GM18909 (cell line): ENCODE results near the gene C1QTNF9.
"Not testable (repeated sequence)": the region's sequence is repeated elsewhere in the genome, so short reads cannot be mapped to it uniquely, and the experiment has no call there.

ENCODE experiments used
- ATAC-seq: cut with Tn5 transposase; IDR thresholded peaks from one replicate; pipeline ENCODE4 v1.9.1; 2021; ENCODE audit warnings: mild to moderate bottlenecking; ENCODE audit not compliant: unreplicated experiment, poor library complexity

Gene C1QTNF9

DNA sequence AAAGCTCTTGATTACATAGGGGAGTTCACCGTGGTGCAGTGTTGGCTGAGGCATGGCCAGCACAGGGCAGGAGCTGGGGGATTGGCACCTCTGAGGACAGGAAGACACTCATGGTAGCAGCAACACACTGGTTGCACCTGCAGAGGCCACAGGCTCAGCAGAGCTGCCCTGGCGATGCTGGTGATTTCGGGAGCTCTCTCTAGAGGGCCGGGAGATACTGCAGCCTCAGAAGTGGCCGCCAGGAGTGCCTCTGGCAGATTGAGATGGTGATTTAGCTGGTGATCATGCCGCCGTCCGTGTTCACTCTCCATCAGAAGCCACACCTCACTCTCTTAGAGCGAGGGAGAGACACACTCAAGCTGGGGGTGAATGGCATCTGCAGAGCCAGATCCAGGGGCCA, 49.9 kb downstream of the C1QTNF9 start:
- not testable (repeated sequence) for ATAC-seq

DNA sequence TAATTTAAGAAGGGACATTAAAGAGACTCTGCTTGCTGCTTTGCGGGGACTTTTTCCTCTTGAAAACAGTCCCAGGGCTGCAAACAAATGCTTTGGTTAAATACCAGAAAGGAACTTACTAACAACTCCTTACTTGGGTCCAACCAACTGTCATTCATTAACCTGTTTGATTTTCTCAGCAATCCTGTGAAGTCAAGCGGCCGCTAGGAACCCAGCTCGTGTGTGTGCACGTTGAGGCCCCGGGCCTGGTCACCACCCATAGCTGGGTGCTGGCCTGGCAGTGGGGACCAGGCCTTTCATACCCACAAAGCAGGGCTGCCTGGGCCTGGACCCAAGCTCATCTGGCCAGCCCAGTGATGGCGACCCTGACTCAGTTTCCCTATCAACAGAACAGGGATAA, 50.7 kb downstream of the C1QTNF9 start:
- ATAC-seq, result no peak

DNA sequence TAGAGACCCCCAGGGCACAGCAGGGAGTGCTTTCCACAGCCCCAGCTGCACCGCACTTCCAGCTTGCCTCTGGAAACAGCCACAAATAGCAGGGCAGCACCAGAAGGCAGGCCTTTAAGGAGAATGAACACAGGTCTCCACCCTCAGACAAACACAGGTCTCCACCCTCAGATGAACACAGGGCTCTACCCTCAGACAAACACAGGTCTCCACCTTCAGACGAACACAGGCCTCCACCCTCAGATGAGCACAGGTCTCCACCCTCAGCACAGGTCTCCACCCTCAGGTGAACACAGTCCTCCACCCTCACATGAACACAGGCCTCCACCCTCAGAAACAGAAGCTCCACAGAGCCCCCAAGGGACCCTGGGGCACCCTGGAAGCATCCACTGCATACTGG, 51.7 kb downstream of the C1QTNF9 start:
- no peak for ATAC-seq

- ATAC-seq, result no peak
Measured at GRCh38 chr13:24361852-24362366, 52.5 kb downstream of the C1QTNF9 start.

DNA sequence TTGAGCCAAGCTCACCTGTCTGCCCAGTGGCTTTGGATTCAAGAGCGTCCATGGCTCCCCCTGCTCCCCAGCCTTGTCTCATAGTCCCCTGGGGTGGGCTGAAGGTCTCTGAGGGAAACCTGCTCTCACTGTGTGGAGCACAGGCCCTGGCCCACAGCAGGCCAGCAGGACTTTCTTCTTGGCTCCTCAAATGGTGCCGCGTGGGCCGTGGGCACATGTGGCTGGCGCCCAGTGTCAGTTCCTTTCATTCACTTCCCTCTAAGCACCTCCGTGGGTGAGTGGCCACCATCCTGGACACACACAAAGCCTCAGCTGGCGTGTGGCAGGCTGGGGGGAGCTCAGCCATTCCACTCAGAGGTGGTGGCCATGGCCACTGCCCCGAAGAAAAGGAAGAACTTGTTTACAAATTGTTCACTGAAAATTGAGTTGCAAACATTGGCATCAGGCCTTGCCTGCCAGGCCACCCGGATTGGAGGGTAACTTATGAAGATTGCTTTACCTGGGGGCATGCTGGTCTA, 53.1 kb downstream of the C1QTNF9 start:
- ATAC-seq, result no peak

GRCh38 chr13:24365191-24365590, 55.8 kb downstream of the C1QTNF9 start:
- no peak for ATAC-seq

DNA sequence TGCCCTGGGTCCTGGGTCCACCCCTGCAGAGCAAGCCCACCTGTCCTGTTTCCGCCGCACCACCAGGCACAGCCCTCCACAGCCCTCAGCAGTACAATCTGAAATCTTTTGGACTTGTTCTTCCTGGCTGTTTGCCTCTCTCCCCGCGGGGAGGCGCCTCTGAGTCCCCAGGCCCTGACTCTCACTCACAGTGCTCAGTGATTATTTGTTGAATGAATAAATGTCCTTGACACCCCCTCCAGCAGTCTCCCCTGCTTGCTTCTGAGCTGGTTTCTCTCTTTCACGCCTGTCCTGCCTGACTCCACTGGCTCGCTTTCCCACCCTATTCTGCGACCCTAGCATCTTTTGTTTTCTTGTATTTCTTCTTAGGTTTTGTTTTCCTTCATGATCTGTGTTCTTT, 56.9 kb downstream of the C1QTNF9 start:
- ATAC-seq, result not testable (repeated sequence)

- ATAC-seq, result not testable (repeated sequence)
Measured at GRCh38 chr13:24371273-24371672, 61.9 kb downstream of the C1QTNF9 start.
